SJCRH30 (cell line): ENCODE data around the gene PLEKHG5. TPM values are rescaled to one million over a fixed set of nuclear protein-coding genes. Genes with fewer than 3 reads are reported as not detected.

ENCODE experiments used
- DNase-seq, 2 experiments: peaks; one replicate each; pipeline ENCODE4 v3.0.0-alpha.2; 2015 to 2020
- H3K27ac ChIP-seq: fragments of 250-450 bp; sonication (Bioruptor Pico); 2 replicates; pipeline ENCODE4 v1.5.1; 2020; ENCODE audit warnings: mild to moderate bottlenecking, moderate library complexity
- H3K27me3 ChIP-seq: fragments of 250-450 bp; sonication (Bioruptor Pico); 2 replicates; pipeline ENCODE4 v1.5.1; 2020; ENCODE audit warnings: mild to moderate bottlenecking, moderate library complexity
- H3K36me3 ChIP-seq: fragments of 250-450 bp; sonication (Bioruptor Pico); 2 replicates; pipeline ENCODE4 v1.5.1; 2020; ENCODE audit warnings: mild to moderate bottlenecking, moderate library complexity
- H3K4me1 ChIP-seq: fragments of 250-450 bp; sonication (Bioruptor Pico); 2 replicates; pipeline ENCODE4 v1.5.1; 2020; ENCODE audit warnings: mild to moderate bottlenecking, moderate library complexity
- H3K4me3 ChIP-seq: fragments of 250-450 bp; sonication (Bioruptor Pico); 2 replicates; pipeline ENCODE4 v1.5.1; 2020; ENCODE audit warnings: mild to moderate bottlenecking, moderate library complexity
- H3K9me3 ChIP-seq: fragments of 250-450 bp; sonication (Bioruptor Pico); replicated peaks from 2 replicates; pipeline ENCODE4 v1.5.1; 2020; ENCODE audit warnings: mild to moderate bottlenecking, moderate library complexity
- total RNA-seq: library from RNA; depleted of rRNA; stranded (reverse); fragments of >200 nt; shearing (Covaris generic); gene quantifications from 2 replicates; pipeline ENCODE4 v1.2.3, GENCODE V29; 2014

PLEKHG5 gene
- total RNA-seq, 1 experiment from 2014 or later: 5.3 TPM

GRCh38 chr1:6471086-6471969, 20.1 kb downstream of the PLEKHG5 start:
- Histone ChIP-seq H3K4me1 (no peaks in the 10 kb centered on the region), H3K27me3 (no peaks in the 10 kb centered on the region), H3K9me3 (no peaks in the 10 kb centered on the region), H3K36me3 (no peaks in the 10 kb centered on the region), H3K27ac (no peak overlapping the region), H3K4me3 (no peak overlapping the region)
- DNase-seq: no peak

GRCh38 chr1:6470132-6471085, 21.1 kb downstream of the PLEKHG5 start:
- no peaks in the 10 kb centered on the region for H3K36me3 ChIP-seq
- H3K27ac ChIP-seq: no peak overlapping the region
- H3K4me1 ChIP-seq: no peaks in the 10 kb centered on the region
- no peak overlapping the region for H3K4me3 ChIP-seq
- no peak for DNase-seq
- no peaks in the 10 kb centered on the region for H3K9me3 ChIP-seq
- no peaks in the 10 kb centered on the region for H3K27me3 ChIP-seq

- Histone ChIP-seq H3K36me3 (no peaks in the 10 kb centered on the region), H3K27me3 (no peaks in the 10 kb centered on the region), H3K4me3 (no peak overlapping the region)
These were observed 22.6 kb downstream of the PLEKHG5 start for GRCh38 chr1:6468729-6469461.

DNA sequence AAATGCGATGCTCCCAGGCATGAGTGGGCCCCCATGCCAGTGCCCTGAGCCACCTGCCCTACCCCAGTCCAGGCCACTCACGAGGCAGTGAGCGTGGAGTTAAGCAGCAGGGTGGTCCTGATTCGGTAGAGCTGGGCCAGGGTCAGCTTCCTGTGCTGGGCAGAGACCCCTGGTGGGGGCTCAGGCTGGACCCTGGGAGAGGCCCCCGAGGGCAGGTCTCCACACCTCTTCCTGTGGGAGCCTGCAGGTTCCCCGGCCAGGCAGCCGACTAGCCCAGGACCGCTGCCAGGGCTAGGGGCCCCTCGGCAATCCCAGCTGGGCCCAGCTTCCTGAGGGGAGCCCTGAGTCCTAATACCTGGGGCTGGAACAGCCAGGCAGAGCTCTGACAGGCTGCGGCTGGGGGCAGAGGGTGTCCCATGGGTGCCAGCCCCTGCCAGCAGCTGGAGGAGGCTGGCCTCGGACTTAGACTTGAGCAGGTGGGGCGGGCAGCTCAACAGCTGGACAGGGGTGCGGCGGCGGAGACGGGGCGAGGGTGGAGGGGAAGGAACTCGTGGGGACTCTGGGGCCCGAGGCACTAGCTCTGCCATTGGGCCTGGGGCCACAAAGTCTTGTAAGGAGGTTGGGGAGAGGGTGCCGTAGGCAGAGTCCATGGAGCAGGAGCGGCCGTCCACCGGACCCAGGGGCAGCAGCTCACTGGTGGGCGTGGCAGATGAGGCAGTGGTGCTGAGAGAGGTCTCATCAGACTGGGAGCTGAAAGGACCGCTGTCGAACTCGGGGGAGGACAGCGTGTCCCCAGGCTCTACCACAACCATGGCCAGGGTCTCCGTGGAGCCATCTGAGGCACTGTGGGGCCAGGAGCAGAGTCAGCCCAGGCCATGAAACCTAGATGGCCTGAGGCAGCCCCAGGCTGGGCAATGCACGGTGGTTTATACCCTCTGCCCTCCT, 23.5 kb downstream of the PLEKHG5 start:
- Histone ChIP-seq H3K4me1 (no peaks in the 10 kb centered on the region), H3K27me3 (no peaks in the 10 kb centered on the region), H3K36me3 (no peaks in the 10 kb centered on the region), H3K9me3 (no peaks in the 10 kb centered on the region), H3K4me3 (no peak overlapping the region), H3K27ac (no peak overlapping the region)
- no peak for DNase-seq

More at GRCh38 chr1:6468729-6469461, 22.6 kb downstream of the PLEKHG5 start:
- Histone ChIP-seq H3K27ac (no peak overlapping the region), H3K4me1 (no peaks in the 10 kb centered on the region), H3K9me3 (no peaks in the 10 kb centered on the region)
- DNase-seq: no peak

GRCh38 chr1:6467224-6467623, 24.2 kb downstream of the PLEKHG5 start:
- Histone ChIP-seq H3K4me1 (no peaks in the 10 kb centered on the region), H3K36me3 (no peaks in the 10 kb centered on the region), H3K9me3 (no peaks in the 10 kb centered on the region), H3K4me3 (no peak overlapping the region), H3K27me3 (no peaks in the 10 kb centered on the region), H3K27ac (no peak overlapping the region)
- DNase-seq: no peak

DNA sequence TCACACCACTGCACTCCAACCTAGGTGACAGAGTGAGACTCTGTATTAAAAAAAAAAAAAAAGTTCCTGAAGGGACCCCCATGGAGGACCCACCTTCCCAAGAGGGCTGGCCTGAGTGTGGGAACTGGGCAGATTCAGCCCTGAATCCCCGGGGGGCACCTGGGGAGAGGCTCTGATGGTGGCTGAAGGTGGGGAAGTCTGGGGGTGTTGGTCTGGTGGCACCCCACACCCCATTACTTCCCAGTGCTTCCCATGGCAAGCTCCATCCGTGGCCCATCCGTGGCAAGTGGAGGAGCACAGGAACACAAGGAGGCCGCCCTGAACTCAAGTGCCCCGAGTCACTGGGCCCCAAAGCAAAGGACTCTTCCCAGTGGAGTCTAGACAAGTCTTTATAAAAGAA, 24.7 kb downstream of the PLEKHG5 start:
- DNase-seq: no peak
- H3K27ac ChIP-seq: no peak overlapping the region
- no peak overlapping the region for H3K4me3 ChIP-seq
- H3K27me3 ChIP-seq: no peaks in the 10 kb centered on the region
- no peaks in the 10 kb centered on the region for H3K9me3 ChIP-seq
- no peaks in the 10 kb centered on the region for H3K36me3 ChIP-seq
- no peaks in the 10 kb centered on the region for H3K4me1 ChIP-seq

- H3K27me3 ChIP-seq: no peaks in the 10 kb centered on the region
- no peaks in the 10 kb centered on the region for H3K9me3 ChIP-seq
- H3K27ac ChIP-seq: no peak within 1 kb of the TSS
- H3K4me3 ChIP-seq: no peak within 1 kb of the TSS
- no peaks in the 10 kb centered on the region for H3K36me3 ChIP-seq
- no peak for DNase-seq
- H3K4me1 ChIP-seq: no peaks in the 10 kb centered on the region
These were observed 25.4 kb downstream of the PLEKHG5 start, which contains the start of gene TNFRSF25 for GRCh38 chr1:6466023-6466422. Gene TNFRSF25 (minus strand): TSS chr1:6466173. CDS start chr1:6466107, 66 bp downstream.

- H3K9me3 ChIP-seq: no peaks in the 10 kb centered on the region
- H3K4me3 ChIP-seq: no peak overlapping the region
- no peak for DNase-seq
- H3K4me1 ChIP-seq: no peaks in the 10 kb centered on the region
- no peak overlapping the region for H3K27ac ChIP-seq
- H3K36me3 ChIP-seq: no peaks in the 10 kb centered on the region
- no peaks in the 10 kb centered on the region for H3K27me3 ChIP-seq
These were observed 25.9 kb downstream of the PLEKHG5 start for GRCh38 chr1:6465461-6466005.

GRCh38 chr1:6464915-6465314, 26.6 kb downstream of the PLEKHG5 start:
- Histone ChIP-seq H3K27me3 (no peaks in the 10 kb centered on the region), H3K4me3 (no peak overlapping the region), H3K36me3 (no peaks in the 10 kb centered on the region), H3K27ac (no peak overlapping the region), H3K4me1 (no peaks in the 10 kb centered on the region), H3K9me3 (no peaks in the 10 kb centered on the region)
- no peak for DNase-seq

DNA sequence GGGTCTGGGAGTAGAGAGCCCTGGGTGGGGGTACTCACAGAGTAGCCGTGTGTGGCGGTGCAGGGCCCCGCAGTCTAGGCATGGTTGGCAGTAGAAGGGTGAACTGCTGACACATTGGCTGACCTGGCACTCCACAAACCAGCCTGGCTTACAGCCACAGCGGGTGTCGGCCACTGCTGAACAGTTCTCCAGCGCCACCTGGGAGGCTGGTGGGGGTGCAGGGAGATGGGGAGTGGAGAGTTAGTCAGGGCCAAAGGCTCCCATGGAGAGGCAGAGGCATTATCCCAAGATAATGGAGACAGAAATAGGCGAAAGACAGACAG, 27.0 kb downstream of the PLEKHG5 start:
- DNase-seq: no peak
- Histone ChIP-seq H3K4me3 (no peak overlapping the region), H3K9me3 (no peaks in the 10 kb centered on the region), H3K4me1 (no peaks in the 10 kb centered on the region), H3K27me3 (no peaks in the 10 kb centered on the region), H3K27ac (no peak overlapping the region), H3K36me3 (no peaks in the 10 kb centered on the region)

- Histone ChIP-seq H3K9me3 (no peaks in the 10 kb centered on the region), H3K36me3 (no peaks in the 10 kb centered on the region), H3K4me3 (no peak overlapping the region), H3K27me3 (no peaks in the 10 kb centered on the region), H3K4me1 (no peaks in the 10 kb centered on the region), H3K27ac (no peak overlapping the region)
- DNase-seq: no peak
These were observed 28.4 kb downstream of the PLEKHG5 start for GRCh38 chr1:6463120-6463412.

DNA sequence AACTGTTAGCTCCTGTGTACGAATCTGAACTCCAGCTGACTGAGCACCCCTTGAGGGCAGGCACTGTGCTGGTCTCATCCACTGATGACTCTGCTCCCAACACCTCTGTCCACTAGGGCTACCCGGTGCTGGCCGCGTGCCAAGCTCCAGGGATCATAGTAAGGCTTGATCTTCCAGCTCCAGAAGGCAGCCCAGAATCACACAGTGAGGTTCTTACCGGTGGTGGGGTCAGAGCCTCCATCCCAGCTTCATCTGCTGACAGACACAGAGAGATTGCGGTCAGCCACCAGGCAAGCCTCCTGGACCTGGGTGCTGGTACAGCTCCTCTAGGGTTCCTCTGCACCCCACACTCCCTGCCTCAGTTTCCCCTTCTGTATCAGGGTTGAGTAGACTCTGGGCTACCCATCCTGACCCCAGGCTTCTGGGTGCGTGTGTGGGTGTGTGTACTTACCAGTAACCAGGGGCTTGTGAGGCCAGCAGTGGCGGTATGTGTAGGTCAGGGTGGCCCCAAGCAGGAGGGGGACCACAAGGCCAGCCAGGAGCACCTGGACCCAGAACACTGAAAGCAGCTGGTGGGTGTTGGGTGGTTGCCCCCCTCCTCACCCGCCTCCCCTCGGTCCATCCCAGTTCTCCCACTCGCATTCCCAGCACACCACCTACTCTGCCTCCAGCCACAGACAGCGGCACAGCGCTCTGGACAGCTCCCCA, 28.9 kb downstream of the PLEKHG5 start:
- Histone ChIP-seq H3K27me3 (no peaks in the 10 kb centered on the region), H3K4me1 (no peaks in the 10 kb centered on the region), H3K4me3 (no peak overlapping the region), H3K9me3 (no peaks in the 10 kb centered on the region), H3K36me3 (no peaks in the 10 kb centered on the region), H3K27ac (no peak overlapping the region)
- no peak for DNase-seq
